Erythroblast (primary cell): Measurements from ENCODE around the gene RAD51B.

Experiments
- GATA1 ChIP-seq: IDR thresholded peaks from 2 replicates; pipeline ENCODE4 v1.6.1; 2011; ENCODE audit warnings: low read depth, mild to moderate bottlenecking, control low read depth, low read length, moderate library complexity
- POLR2A ChIP-seq: IDR thresholded peaks from 2 replicates; pipeline ENCODE4 v1.6.1; 2011; ENCODE audit warnings: mild to moderate bottlenecking, low read length

DNA sequence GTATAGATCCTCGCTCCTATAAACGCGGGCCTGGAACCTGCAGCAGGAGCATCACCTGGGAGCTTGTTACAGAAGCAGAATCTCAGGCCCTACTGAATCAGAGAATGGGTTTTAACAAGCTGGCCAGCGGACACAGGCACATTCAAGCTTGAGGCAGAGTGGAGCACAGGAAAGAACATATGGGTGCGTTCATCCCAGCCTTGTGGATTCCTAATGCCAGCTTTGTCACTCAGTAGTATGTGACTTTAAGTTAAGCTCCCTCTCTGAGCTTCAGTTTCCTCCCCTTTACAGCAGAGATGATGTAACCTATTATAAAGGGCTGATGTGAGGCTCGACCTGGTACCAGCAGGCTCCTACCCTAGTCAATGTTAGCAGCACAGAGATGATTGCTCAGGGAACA lies 768.4 kb downstream of the RAD51B start:
- no peak for TF ChIP-seq POLR2A
- no peak for TF ChIP-seq GATA1
